ENCODE measurements around the gene MRPL53. TPM values are rescaled to one million over a fixed set of nuclear protein-coding genes. Genes with fewer than 3 reads are reported as not detected.

The MRPL53 gene
- total and polyA plus RNA-seq, 2 of the 13 experiments (the other 11 are each of a cell fraction or from before 2014, with no cell fraction given): 34.3 to 51.9 TPM

DNA sequence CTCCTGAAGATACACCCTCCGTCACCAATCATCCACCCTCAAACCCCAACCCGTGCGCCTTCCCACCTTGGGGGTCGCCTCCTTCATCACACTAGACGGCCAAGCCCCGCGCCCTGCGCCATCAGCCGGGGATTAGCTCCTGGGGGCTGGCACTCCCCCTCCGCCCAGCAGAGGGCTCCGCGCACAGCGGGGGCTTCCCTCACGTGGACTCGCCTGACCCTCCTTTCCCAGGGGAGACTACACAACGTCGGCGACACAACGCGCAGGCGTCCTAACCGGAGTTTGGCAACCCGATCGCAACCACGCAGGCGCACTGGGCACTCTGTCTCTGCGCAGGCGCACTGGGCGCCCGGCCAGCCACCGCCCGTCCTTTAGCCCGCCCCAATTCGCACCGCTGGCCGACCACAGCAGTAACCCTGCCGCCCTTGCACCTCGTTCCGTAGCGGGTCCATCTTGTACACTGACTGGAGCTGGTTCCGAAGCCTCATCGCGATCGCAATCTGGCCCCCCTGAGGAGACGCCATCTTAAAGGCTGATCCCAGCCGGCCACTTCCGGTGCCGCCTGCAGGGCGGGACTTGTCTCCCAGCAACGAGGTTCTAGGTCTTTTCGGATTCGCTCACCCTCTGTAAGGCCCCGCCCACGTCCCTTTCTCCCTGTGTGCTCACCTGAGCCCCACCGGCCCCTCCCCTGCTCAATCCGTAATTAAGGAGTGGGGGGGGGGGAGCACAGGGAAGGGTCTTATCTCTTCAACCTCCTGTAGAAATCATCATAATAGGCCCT is 34.9 kb upstream of the MRPL53 start, which contains the start of gene PCGF1 (continued):
- TF ChIP-seq MED1 (CRISPR knock-in tag; IDR thresholded peaks at IDR 0.05) (peak; percentile 82), ZNF607 (CRISPR knock-in tag; IDR thresholded peaks at IDR 0.05; ENCODE audit: borderline replicate concordance) (peak; percentile 84), ZNF468 (CRISPR knock-in tag; IDR thresholded peaks at IDR 0.05) (no peak), DNMT3B (CRISPR knock-in tag; conservative IDR thresholded peaks at IDR 0.05) (peak; percentile 90; the same call in 1 of the 2 replicates), RBM22 (optimal IDR thresholded peaks at IDR 0.05; ENCODE audit: low read length) (peak; percentile 85), NONO (IDR thresholded peaks at IDR 0.05) (no peak), NONO (CRISPR knock-in tag; conservative IDR thresholded peaks at IDR 0.05) (peak; percentile 98), GLMP (CRISPR knock-in tag; IDR thresholded peaks at IDR 0.05; ENCODE audit: borderline replicate concordance) (no peak), AHR (CRISPR knock-in tag; IDR thresholded peaks at IDR 0.05) (peak; percentile 73; the same call in 1 of the 2 replicates), ZNF282 (IDR thresholded peaks at IDR 0.05; ENCODE audit: partially characterized antibody) (no peak), ZNF7 (CRISPR knock-in tag; IDR thresholded peaks at IDR 0.05) (no peak), KLF11 (CRISPR knock-in tag; IDR thresholded peaks at IDR 0.05) (0 out of 2 replicates have a peak, but pooled peaks have one; percentile 65), ZNF781 (CRISPR knock-in tag; IDR thresholded peaks at IDR 0.05; ENCODE audit: borderline replicate concordance, not compliant biosample characterization) (peak; percentile 35), FOXP1 (IDR thresholded peaks at IDR 0.05) (no peak), FOXP1 (CRISPR knock-in tag; IDR thresholded peaks at IDR 0.05) (peak; percentile 28; the same call in 1 of the 2 replicates), ZFP36L2 (CRISPR knock-in tag; IDR thresholded peaks at IDR 0.05) (no peak), DZIP1 (CRISPR knock-in tag; IDR thresholded peaks at IDR 0.05) (no peak), ZSCAN25 (CRISPR knock-in tag; IDR thresholded peaks at IDR 0.05) (0 out of 2 replicates have a peak, but pooled peaks have one; percentile 24), ISL2 (CRISPR knock-in tag; IDR thresholded peaks at IDR 0.05) (peak; percentile 94), ZEB1 (IDR thresholded peaks at IDR 0.05; ENCODE audit: insufficient replicate concordance, low read depth) (no peak)
- TF ChIP-seq, protein P1, sequence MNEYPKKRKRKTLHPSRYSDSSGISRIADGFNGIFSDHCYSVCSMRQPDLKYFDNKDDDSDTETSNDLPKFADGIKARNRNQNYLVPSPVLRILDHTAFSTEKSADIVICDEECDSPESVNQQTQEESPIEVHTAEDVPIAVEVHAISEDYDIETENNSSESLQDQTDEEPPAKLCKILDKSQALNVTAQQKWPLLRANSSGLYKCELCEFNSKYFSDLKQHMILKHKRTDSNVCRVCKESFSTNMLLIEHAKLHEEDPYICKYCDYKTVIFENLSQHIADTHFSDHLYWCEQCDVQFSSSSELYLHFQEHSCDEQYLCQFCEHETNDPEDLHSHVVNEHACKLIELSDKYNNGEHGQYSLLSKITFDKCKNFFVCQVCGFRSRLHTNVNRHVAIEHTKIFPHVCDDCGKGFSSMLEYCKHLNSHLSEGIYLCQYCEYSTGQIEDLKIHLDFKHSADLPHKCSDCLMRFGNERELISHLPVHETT (CRISPR knock-in tag; conservative IDR thresholded peaks at IDR 0.05): no peak; the same call in 1 of the 2 replicates
- TF ChIP-seq, protein P2, sequence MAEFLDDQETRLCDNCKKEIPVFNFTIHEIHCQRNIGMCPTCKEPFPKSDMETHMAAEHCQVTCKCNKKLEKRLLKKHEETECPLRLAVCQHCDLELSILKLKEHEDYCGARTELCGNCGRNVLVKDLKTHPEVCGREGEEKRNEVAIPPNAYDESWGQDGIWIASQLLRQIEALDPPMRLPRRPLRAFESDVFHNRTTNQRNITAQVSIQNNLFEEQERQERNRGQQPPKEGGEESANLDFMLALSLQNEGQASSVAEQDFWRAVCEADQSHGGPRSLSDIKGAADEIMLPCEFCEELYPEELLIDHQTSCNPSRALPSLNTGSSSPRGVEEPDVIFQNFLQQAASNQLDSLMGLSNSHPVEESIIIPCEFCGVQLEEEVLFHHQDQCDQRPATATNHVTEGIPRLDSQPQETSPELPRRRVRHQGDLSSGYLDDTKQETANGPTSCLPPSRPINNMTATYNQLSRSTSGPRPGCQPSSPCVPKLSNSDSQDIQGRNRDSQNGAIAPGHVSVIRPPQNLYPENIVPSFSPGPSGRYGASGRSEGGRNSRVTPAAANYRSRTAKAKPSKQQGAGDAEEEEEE (CRISPR knock-in tag; IDR thresholded peaks at IDR 0.05; ENCODE audit: borderline replicate concordance): peak; percentile 96; the same call in 1 of the 2 replicates
- TF ChIP-seq, protein P3, sequence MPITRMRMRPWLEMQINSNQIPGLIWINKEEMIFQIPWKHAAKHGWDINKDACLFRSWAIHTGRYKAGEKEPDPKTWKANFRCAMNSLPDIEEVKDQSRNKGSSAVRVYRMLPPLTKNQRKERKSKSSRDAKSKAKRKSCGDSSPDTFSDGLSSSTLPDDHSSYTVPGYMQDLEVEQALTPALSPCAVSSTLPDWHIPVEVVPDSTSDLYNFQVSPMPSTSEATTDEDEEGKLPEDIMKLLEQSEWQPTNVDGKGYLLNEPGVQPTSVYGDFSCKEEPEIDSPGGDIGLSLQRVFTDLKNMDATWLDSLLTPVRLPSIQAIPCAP (CRISPR knock-in tag; IDR thresholded peaks at IDR 0.05; ENCODE audit: low read depth): no peak

Data from HepG2 (cell line).